Stimulated activated CD8-positive, alpha-beta memory T cell treated with anti-CD3 and anti-CD28 coated beads, Interleukin-7, amount 100 ng/mL, for 48 hours (primary cell): ENCODE measurements around the gene PCBP2.

Experiments used
- DNase-seq, 2 donors: peaks; one replicate each; pipeline ENCODE4 v3.0.0-alpha.2; 2020; ENCODE audit warnings: low read depth in 1 of 2; ENCODE audit errors: extremely low read depth in 1 of 2

Gene PCBP2

DNA sequence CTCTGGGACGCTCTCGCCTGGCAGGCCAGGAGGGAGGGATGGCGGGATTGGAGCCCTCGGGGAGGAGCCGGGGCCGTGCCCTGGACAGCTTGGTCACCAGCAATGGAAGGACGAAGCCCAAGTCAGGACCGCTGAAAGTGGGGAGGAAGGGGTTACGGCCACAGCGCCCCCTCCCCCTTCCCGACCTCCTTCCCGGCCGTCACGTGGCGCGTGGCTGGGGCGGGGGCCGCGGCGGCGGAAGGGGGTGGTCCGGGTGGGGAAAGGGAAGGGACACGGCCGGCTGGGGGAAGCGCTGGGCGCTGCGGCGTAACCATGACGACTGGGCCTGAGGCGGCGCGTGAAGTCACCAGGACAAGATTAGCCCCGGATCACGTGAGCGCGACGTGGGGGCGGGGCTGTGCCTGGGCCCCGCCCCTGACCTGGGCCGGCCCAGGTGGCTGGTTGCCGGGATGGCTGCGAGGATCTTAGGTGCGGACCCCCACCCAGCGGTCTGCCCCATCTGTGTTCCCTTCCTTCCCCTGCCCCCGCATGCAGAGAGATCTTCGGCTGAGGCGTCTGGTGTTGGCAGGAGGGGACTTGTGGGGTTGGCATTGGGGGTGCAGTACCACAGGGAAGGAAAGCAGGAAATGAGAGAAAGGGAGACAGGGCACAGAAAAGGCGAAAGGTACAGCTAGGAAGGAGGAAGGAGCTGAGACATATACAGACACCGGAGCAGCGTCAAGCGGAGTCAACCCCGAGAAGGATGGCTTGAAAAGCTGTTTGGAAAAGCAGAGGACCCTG lies 41.1 kb downstream of the PCBP2 start:
- peak; percentile 66 to 69 for DNase-seq

DNA sequence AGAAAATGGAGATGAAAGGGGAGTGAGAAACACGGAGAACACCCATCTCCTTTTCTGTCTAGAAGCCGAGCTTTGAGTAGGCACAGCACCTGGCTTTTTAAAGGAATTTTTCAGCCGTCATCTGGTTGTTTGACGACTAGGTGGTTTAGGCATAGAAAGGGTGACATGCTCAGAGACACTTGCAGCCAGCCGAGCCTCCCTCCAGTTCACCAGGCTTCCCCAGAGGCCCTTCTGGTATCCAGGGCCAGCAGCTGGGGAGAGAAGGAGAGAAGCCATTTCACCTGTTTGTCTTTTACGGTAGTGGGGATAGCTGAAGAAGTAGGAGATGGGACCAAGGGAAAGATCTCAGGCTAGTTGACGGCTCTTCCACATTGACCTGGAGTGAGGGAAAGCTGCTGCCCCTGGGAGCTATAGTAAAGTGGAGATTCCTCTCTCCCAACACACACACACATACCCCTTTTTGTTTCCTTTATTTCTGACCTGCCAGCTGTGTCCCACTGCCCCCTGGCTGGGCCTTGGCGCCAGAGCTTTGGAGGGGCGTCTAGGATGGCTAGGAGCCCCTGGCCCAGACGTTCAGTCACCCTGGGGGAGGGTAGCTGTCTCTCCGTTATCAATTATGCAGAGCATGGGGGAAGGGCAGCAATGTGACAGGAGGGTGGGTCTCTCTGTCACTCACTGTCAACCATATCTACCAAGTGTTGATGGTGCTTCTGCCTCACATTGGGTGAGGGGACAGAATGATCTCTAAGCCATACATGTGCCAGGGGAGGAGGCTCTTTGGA lies 41.9 kb downstream of the PCBP2 start:
- no peak for DNase-seq

DNA sequence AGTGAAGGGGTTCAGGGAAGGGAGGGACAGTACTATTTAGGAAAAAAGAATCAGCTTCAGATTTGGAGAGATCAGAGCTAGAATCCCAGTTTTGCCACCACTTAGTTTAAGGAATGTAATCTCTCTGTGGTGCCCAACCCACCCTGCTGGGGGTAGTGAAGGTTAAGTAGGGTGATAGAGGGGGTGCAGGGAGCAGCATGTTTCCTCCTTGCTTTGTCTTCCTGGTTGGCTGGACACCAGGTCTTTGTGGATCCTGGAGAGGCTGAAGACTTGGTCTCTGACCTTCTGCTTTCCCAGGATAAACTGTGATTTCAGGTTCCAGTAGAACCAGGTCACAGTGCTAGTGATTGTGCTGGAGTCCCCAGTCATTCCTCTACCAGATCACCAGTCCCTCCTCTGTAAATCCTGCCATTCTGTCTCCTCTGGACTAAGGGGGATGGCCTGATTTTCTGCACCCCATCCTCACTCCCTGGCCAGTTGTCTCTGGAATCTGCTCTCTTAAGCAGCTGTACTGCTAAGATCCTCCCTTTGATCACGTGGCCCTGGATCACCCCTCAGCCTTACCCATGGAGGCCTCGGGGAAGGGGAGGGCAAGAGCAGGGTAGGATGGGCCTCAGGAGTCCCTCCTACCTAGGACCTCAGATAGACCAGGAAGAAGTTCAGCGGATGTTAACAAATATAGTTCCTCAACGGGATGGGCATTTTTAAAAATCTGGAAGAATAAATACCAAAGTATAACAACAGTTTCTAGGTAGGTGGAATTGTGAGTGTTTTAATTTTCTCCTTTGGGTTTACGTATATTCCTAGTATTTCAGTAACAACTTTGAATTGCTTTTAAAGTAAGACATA lies 44.2 kb downstream of the PCBP2 start:
- no peak for DNase-seq

DNA sequence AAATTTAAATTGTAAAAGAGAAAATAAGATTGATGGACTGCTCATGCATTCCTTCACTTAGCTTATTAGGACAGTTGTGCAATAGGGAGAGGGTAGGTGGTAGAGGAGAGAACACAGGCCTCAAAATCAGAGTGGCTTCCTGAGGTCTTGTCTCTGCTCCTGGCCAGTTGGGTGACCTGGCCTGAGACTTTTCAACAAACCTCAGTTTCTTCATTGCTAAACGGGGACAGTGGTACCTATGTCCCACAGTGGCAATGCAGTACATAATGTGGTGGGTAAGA lies 44.8 kb downstream of the PCBP2 start:
- no peak for DNase-seq

DNA sequence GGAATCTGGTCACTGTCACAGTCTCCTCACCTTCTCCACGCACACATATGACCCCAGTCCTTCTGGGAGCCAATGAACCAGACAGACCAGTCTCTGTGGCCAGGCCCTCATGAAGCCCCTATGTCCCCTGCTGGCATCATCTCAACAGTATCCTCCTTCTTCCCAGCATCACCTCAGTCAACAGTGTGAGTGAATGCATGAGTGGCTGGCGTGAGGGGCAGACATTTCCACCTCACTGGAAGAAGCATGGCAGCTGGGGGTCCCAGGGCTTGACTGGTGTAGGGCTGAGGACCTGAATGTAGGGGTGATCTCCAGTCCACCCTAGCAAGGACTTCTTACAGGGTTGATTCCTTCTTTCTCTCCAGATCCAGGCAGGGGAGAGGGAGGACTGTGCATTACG lies 45.6 kb downstream of the PCBP2 start:
- DNase-seq = no peak

DNA sequence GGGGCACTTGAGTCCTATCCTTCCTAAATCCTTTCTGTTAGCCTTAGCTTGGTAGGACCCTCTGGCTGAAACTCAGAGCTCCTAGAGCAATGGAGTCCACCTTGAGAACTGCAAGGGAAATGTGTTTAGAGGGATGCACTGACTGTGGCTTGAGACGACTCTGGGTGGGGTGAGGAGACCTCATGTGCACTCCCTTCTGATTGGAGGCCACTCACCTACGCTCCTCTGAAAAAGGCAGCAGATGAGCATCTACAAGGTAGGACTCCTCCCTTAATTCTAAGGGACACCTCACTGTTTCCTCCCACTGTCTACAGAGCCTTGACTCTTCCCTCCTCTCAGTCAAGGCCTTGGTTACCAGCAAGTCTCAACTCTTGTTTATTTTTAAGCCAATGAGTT lies 46.3 kb downstream of the PCBP2 start:
- no peak for DNase-seq

DNA sequence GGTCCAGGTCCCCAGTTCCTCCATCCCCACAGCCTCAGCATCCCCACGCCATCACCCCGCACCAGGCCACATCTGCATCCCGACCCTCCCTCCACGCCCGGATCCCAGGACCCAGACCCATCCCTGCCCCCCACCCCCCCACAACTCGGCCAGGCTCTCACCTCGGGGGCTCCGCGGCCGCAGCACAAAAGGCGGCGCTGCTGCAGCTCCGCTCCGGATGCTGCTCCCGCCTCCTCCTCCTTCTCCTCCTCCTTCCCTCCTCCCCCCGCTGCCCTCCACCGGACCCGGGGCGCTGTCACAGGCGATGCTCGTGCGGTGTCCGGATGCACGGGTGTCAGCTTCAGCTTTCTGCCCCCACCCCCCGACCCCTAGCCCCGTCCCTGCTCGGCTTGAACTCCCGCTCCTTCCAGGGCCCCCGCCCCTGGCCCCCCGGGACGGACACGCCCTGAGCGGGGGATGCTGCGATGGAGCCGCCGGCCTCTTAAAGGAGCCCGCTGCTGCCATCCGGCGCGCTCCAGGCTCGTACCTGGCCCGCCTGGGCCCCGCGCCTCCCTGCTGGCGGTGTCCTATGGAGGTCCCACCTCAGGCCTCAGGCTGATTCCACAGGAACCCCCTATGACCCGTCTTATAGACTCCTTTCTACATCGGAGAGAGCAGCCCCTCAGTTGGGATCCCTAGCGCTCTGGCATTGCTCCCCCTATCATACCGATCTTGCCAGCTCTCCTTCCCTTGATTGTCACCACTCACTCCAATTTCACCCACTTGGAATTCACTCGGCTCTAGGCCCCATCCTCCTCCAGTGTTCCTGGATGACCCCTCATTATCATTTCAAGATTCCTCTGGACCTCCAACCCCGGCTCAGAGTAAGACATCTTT lies 47.6 kb downstream of the PCBP2 start, which contains the start of gene MAP3K12:
Gene MAP3K12 (minus strand): TSS at position 193 of the 876 bp plus-strand sequence. CDS start 12,067 bp downstream, outside the sequence.
- DNase-seq = peak; percentile 46 to 50

DNA sequence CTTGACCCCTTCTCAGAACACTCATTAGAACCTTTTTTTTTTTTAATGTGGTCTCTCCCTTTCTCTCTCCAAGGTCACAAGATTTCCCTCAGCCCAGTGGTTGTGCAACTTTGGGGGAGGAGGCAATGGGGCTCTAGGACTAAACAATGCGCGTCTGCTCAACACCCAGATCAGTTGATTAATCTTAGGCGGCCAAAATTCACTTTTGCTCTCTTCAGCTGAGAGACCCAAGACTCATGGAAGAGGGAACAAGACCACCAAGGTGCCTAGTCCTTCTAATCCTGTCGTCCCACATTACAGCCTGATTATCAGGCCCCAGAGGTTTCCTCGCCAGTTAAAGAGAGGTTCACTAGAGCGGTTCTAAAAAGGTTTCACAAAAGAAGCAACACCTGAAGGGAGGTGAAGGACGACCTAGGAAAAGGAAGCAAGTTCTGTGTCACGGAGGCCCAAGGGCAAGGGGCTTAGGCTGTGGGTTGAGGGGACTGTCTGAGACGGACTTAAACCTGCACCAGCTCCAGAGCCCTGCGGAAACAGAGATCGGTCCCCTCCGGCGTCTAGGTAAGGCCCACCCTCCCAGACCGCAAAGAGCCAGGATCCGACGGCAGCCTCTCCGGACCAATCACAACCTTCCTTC lies 48.4 kb downstream of the PCBP2 start:
- DNase-seq = no peak

DNA sequence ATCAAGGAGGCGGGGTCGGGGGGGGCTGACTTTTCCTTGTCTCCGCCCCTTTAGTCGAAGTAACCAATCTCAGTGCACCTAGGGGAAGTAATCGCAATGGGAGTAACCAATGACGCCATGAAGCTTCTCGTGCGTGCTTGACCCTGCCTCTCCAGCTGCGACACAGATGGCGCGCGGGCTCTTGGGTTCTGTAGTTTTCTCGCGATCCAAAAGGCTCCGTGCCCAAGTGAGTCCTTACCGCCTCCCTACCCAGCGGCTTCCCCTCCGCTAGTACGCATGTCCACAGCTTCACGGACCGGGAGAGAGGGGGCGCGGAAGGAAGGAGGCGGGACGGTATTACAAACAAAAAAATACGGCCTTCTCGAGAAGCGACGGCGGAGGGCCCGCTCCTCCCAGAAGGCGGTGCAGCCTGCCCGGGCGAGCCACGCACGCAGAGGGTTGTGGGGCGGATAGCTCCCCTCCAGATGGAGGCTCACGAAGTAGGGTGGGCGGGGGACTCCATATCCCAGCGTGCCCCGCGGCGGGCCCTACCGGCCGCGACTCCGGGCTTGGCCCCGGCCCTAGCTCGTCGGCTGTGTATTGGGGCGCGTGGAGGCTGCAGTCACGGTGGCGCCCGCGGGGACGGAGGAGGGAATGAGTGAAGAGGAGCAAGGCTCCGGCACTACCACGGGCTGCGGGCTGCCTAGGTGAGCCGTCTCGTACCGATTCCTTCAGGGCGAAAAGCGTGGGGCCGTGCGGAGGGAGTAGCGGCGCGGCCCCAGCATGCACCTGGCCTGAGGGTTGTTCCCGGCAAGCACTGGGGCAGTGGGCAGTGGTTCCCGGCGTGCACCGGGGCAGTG lies 49.1 kb downstream of the PCBP2 start, which contains the start of gene TARBP2:
Gene TARBP2 (plus strand): TSS at position 508 of the 839 bp plus-strand sequence. CDS start 126 bp downstream, at position 634.
- peak; percentile 94 to 99 for DNase-seq

DNA sequence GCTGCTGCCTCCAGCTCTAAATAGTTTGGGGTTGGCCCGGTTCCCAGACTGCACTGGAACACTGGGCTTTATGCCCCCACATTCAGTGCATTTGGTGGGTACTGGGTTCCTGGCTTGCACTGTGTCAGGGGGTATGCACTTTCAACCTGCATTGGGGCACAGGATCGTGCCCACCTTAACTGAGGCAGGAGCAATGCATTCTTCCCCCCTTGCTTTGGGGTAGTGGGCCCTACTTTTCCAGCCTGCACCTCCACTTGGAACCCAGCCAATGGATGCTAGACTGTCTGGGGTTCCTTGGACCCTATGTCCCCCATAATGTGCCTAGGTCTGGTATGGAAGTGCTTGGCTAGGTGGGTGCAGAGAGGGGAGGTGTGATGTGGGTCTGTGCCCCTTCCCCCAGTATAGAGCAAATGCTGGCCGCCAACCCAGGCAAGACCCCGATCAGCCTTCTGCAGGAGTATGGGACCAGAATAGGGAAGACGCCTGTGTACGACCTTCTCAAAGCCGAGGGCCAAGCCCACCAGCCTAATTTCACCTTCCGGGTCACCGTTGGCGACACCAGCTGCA lies 49.8 kb downstream of the PCBP2 start:
- no peak for DNase-seq

DNA sequence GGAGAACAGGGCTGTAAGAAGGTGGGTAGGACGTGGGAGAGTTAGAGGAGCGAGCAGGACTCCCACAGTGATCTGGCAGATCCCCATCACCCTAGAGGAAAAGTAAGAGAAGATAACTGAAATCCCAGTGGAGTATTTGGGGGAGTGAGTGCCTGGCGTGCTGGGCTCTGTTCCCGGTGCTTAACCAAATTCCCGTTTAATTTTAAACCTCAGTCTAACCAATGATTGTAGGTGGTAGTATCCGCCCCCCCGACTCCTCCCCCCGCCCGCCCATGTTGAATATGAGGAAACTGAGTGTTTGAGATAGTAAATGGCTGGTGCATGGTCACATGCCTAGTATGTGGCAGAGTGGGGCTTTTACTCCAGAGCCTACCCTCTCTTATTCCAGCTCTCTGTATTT lies 50.4 kb downstream of the PCBP2 start:
- no peak for DNase-seq

DNA sequence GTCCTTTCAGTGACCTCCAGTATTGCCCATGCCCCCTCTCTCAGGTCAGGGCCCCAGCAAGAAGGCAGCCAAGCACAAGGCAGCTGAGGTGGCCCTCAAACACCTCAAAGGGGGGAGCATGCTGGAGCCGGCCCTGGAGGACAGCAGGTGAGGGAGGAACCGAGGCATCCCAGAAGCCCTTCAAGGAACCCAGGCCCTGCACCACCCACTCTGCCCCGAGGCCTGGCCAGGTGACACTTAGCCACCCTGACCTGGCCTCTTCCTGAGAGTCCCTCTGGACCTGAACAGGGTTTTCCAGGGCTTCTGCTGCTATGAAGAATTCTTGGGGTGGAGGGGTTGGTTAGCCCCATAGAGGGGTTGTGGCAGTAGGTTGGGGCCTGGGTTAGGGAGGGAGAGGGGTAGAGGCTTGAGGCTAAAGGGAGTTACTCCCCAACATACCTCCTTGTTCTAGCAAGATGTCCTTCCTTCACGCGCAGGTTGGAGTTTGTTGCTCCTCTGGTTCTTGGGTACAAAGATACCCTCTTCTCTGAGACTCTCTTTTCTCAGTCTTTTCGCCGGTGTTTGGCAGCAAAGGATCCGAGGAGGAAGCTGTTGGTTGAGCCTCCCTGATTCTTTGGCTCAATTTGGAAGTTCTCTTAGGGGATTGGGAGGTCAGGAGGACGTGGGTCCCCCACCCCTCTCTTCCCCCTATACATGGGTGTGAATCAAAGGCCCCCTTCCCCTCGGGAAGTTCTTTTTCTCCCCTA lies 51.3 kb downstream of the PCBP2 start:
- no peak for DNase-seq

DNA sequence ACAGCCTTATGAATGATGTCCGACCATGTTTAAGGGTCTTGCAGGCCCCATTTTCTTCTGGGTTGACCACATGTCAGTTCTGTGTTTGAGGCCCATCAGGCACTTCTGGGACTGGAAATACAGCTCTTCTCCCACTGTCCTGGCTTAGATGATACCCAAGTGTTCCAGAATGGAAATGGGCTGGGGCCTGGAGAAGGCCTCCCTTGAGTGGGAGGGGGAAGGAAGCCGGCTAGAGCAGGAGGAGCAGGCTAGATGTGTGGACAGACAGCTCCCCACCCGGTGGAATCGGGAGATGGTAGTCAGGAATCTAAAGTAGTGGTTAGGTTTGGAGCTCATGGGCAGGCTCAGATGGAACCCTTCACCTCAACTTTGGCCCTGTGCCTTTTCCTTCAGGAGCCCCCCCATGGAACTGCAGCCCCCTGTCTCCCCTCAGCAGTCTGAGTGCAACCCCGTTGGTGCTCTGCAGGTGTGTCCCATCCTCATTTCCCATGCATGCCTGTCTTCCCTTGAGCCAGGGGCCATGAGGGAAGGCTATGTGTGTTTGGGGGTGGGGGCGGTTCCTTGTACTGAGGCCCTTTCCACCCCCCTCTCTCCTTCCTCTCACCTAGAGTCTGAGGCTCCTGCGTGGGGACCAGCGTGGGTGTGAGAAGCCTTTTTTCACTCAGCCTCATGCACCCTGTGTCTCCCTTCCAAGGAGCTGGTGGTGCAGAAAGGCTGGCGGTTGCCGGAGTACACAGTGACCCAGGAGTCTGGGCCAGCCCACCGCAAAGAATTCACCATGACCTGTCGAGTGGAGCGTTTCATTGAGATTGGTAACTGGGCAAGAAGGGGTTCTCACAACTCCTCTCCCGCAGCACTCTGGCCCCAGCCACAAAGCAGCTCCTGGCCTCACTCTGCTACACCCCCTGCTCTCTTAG lies 52.4 kb downstream of the PCBP2 start:
- no peak for DNase-seq

DNA sequence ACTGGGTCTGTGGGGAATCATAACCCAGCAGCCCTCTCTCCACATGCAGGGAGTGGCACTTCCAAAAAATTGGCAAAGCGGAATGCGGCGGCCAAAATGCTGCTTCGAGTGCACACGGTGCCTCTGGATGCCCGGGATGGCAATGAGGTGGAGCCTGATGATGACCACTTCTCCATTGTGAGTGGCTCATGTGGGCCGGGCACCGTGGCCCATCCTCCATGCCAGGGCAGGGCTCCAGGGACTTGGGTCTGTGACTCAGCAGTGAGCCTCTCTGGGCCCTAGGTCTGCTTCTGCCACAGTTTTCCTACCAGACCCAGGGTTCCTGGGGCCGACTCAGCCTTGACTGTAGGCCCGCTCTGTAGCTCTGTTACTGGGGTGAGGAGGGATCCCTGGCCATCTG lies 53.2 kb downstream of the PCBP2 start:
- no peak for DNase-seq

DNA sequence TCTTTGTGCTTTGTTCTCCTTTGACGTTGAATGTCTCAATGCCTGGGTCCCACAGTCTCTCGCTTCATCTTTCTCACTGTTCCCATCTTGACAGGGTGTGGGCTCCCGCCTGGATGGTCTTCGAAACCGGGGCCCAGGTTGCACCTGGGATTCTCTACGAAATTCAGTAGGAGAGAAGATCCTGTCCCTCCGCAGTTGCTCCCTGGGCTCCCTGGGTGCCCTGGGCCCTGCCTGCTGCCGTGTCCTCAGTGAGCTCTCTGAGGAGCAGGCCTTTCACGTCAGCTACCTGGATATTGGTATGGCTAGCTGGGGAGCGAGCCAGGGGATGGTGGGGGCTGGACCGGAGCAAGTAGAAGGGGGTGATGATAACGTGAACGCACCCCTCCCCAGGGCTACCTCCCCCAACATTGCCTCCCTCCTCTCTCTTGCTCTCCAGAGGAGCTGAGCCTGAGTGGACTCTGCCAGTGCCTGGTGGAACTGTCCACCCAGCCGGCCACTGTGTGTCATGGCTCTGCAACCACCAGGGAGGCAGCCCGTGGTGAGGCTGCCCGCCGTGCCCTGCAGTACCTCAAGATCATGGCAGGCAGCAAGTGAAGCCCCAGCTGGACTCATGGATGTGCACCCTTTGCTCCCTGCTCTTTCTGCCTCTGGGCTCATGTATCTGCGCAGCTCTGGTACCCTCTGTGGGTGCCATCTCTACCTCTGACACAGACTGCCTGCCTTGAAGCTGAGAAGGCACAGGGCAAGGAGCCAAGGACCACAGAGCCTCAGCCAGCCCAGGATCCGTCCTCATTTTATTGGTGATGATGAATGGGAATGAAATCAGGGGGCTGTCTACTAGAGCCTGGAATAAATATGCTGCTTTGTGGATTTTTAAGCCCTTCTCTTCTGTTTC lies 53.9 kb downstream of the PCBP2 start:
- DNase-seq = no peak

DNA sequence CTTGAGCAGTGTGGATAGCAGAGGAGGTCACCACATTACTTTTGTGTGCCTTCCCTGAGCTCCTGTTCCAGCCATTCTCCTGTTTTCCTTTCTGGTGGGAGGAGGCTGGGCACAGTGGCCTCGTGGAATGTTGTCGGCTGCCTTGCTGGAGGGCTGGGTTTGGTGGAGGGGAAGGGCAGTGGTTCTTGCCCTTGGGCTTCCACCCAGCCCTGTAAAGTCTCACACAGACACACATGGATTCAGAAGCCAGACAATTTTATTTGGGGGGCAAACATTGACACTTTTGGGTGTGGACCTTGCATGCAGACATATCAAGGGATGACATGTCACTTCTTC lies 54.5 kb downstream of the PCBP2 start:
- DNase-seq = no peak
